ENCODE data around the gene NOX1.

- TF ChIP-seq CTCF (IDR thresholded peaks at IDR 0.05; ENCODE audit: insufficient read depth, low read length, poor library complexity, severe bottlenecking) (no peak), EZH2phosphoT487 (conservative IDR thresholded peaks at IDR 0.05; ENCODE audit: low read length) (no peak)
These were observed 9.5 kb upstream of the NOX1 start for GRCh38 chrX:100883654-100884053.

Measured in SU-DHL-6 (cell line).